D341Med (cell line): Measurements from ENCODE around the gene CTNNAL1.

ENCODE experiments used
- DNase-seq: peaks from one replicate; pipeline ENCODE4 v3.0.0; 2012; ENCODE audit warnings: low spot score

Gene CTNNAL1

GRCh38 chr9:109028457-109028856 lies 15.2 kb upstream of the CTNNAL1 start:
- no peak for DNase-seq

- DNase-seq = peak; percentile 63
Observed at GRCh38 chr9:109027176-109027575, 13.9 kb upstream of the CTNNAL1 start.

- DNase-seq = peak; percentile 55
Observed at GRCh38 chr9:109026306-109026705, 13.0 kb upstream of the CTNNAL1 start.

GRCh38 chr9:109022873-109023272 lies 9.6 kb upstream of the CTNNAL1 start:
- no peak for DNase-seq

- DNase-seq = no peak
Observed at GRCh38 chr9:109020581-109021511, 7.5 kb upstream of the CTNNAL1 start.

GRCh38 chr9:109020113-109020512 lies 6.8 kb upstream of the CTNNAL1 start:
- no peak for DNase-seq

- DNase-seq = no peak
Observed at GRCh38 chr9:109019420-109019819, 6.1 kb upstream of the CTNNAL1 start.

- no peak for DNase-seq
Observed at GRCh38 chr9:109017493-109017892, 4.2 kb upstream of the CTNNAL1 start.

- DNase-seq = no peak
Observed at GRCh38 chr9:109017061-109017460, 3.8 kb upstream of the CTNNAL1 start.

- DNase-seq = no peak
Observed at GRCh38 chr9:109016132-109016531, 2.8 kb upstream of the CTNNAL1 start.

- DNase-seq = no peak
Observed at GRCh38 chr9:109014608-109015280, 1.4 kb upstream of the CTNNAL1 start.

GRCh38 chr9:109013679-109014607 lies 644 bp upstream of the CTNNAL1 start:
- no peak for DNase-seq

- DNase-seq = peak; percentile 20
Observed at GRCh38 chr9:109012009-109012875, 1.1 kb downstream of the CTNNAL1 start.

- no peak for DNase-seq
Observed at GRCh38 chr9:109011231-109011671, 2.0 kb downstream of the CTNNAL1 start.

- no peak for DNase-seq
Observed at GRCh38 chr9:109010746-109011145, 2.6 kb downstream of the CTNNAL1 start.

GRCh38 chr9:109005678-109006077 lies 7.6 kb downstream of the CTNNAL1 start:
- no peak for DNase-seq

GRCh38 chr9:109003116-109003515 lies 10.2 kb downstream of the CTNNAL1 start:
- no peak for DNase-seq

GRCh38 chr9:109002141-109002540 lies 11.2 kb downstream of the CTNNAL1 start:
- peak; percentile 27 for DNase-seq

- no peak for DNase-seq
Observed at GRCh38 chr9:109001275-109001676, 12.0 kb downstream of the CTNNAL1 start.

GRCh38 chr9:108997112-108997511 lies 16.2 kb downstream of the CTNNAL1 start:
- no peak for DNase-seq

GRCh38 chr9:108996643-108997042 lies 16.7 kb downstream of the CTNNAL1 start:
- DNase-seq = no peak
